Measurements from ENCODE around the gene TUBB. TPM values are rescaled to one million over a fixed set of nuclear protein-coding genes. Genes with fewer than 3 reads are reported as not detected.

The TUBB gene
- total and polyA plus RNA-seq, 9 of the 15 experiments (the other 6 are each of a cell fraction or from before 2014, with no cell fraction given): 971 to 2,870 (median 1,478) TPM

DNA sequence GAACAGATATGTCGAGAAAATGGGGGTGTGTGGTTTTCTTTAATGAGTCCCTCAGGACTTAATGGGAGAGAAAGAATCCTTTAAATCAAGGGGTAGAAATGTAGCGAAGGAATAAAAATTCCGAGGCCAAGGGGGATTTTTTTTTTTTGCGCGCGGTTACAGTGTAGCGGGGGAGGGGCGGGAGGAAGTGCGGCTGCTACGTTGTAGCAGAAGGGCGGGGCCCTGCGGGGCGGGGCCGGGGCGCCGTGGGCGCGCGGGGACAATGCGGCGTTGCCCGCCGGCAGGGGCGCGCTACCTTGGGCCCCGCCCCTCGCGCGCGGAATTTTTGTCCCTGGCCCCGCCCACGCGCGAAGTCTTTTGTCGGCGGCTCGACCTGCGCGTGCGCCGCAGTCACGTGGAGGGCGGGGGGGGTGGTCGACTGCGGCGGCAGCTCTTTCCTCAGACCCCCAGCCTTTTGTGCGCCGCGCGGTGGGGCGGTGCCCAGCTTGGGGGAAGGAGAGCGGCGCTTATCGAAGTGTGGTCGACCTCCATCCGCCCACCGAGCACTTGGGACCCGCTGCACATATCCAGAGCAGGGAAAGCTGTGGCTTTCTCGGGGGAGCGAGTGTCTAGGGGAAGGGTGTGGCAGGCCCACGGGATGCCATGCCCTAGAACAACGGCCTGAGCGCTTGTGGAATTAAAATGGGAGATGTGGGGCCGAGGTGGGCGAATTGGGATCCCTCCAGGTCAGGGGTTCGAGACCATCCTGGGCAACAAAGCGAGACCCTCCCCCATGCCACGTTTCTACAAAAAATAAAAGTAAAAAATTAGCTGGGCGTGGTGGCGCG is 1.3 kb downstream of the TUBB start (continued):
- TF ChIP-seq RFX7 (CRISPR knock-in tag; IDR thresholded peaks at IDR 0.05) (no peak; the same call in 1 of the 2 replicates), RBM17 (IDR thresholded peaks at IDR 0.05; ENCODE audit: borderline replicate concordance, low read depth, low read length) (no peak), SAFB2 (IDR thresholded peaks at IDR 0.05; ENCODE audit: borderline replicate concordance, low read depth, low read length, severe bottlenecking) (no peak), PYGO2 (tag; IDR thresholded peaks at IDR 0.05) (no peak), GATA2 (CRISPR knock-in tag; IDR thresholded peaks at IDR 0.05) (no peak), FOS (IDR thresholded peaks at IDR 0.05; ENCODE audit: extremely low read depth, insufficient read length) (no peak), PPARD (CRISPR knock-in tag; IDR thresholded peaks at IDR 0.05) (no peak), TAF1 (IDR thresholded peaks at IDR 0.05; ENCODE audit: control insufficient read depth, extremely low read depth, insufficient read depth, low read length, severe bottlenecking) (peak; percentile 60), HEY1 (CRISPR knock-in tag; IDR thresholded peaks at IDR 0.05; ENCODE audit: borderline replicate concordance) (no peak), TCFL5 (CRISPR knock-in tag; conservative IDR thresholded peaks at IDR 0.05) (no peak), LEF1 (IDR thresholded peaks at IDR 0.05) (no peak), MBD2 (IDR thresholded peaks at IDR 0.05; ENCODE audit: borderline replicate concordance, low read depth) (0 out of 2 replicates have a peak, but pooled peaks have one; percentile 34), RBM14 (IDR thresholded peaks at IDR 0.05; ENCODE audit: borderline replicate concordance, insufficient read depth, low read depth, low read length) (0 out of 2 replicates have a peak, but pooled peaks have one; percentile 56), PTTG1 (tag; IDR thresholded peaks at IDR 0.05; ENCODE audit: low read depth) (no peak), IFI16 (CRISPR knock-in tag; IDR thresholded peaks at IDR 0.05) (no peak), YBX1 (IDR thresholded peaks at IDR 0.05) (no peak), HMG20B (CRISPR knock-in tag; IDR thresholded peaks at IDR 0.05) (peak; percentile 30; the same call in 1 of the 2 replicates), MTF1 (CRISPR knock-in tag; IDR thresholded peaks at IDR 0.05; ENCODE audit: borderline replicate concordance) (no peak)
- TF ChIP-seq, protein P1, sequence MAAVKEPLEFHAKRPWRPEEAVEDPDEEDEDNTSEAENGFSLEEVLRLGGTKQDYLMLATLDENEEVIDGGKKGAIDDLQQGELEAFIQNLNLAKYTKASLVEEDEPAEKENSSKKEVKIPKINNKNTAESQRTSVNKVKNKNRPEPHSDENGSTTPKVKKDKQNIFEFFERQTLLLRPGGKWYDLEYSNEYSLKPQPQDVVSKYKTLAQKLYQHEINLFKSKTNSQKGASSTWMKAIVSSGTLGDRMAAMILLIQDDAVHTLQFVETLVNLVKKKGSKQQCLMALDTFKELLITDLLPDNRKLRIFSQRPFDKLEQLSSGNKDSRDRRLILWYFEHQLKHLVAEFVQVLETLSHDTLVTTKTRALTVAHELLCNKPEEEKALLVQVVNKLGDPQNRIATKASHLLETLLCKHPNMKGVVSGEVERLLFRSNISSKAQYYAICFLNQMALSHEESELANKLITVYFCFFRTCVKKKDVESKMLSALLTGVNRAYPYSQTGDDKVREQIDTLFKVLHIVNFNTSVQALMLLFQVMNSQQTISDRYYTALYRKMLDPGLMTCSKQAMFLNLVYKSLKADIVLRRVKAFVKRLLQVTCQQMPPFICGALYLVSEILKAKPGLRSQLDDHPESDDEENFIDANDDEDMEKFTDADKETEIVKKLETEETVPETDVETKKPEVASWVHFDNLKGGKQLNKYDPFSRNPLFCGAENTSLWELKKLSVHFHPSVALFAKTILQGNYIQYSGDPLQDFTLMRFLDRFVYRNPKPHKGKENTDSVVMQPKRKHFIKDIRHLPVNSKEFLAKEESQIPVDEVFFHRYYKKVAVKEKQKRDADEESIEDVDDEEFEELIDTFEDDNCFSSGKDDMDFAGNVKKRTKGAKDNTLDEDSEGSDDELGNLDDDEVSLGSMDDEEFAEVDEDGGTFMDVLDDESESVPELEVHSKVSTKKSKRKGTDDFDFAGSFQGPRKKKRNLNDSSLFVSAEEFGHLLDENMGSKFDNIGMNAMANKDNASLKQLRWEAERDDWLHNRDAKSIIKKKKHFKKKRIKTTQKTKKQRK (IDR thresholded peaks at IDR 0.05; ENCODE audit: borderline replicate concordance, low read depth, low read length): 0 out of 2 replicates have a peak, but pooled peaks have one; percentile 31
- TF ChIP-seq, protein P2, sequence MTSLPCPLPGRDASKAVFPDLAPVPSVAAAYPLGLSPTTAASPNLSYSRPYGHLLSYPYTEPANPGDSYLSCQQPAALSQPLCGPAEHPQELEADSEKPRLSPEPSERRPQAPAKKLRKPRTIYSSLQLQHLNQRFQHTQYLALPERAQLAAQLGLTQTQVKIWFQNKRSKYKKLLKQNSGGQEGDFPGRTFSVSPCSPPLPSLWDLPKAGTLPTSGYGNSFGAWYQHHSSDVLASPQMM (CRISPR knock-in tag; IDR thresholded peaks at IDR 0.05): no peak
- TF ChIP-seq, protein P3, sequence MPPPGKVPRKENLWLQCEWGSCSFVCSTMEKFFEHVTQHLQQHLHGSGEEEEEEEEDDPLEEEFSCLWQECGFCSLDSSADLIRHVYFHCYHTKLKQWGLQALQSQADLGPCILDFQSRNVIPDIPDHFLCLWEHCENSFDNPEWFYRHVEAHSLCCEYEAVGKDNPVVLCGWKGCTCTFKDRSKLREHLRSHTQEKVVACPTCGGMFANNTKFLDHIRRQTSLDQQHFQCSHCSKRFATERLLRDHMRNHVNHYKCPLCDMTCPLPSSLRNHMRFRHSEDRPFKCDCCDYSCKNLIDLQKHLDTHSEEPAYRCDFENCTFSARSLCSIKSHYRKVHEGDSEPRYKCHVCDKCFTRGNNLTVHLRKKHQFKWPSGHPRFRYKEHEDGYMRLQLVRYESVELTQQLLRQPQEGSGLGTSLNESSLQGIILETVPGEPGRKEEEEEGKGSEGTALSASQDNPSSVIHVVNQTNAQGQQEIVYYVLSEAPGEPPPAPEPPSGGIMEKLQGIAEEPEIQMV (tag; conservative IDR thresholded peaks at IDR 0.05; ENCODE audit: low read depth): no peak
- TF ChIP-seq, protein P4, sequence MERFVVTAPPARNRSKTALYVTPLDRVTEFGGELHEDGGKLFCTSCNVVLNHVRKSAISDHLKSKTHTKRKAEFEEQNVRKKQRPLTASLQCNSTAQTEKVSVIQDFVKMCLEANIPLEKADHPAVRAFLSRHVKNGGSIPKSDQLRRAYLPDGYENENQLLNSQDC (CRISPR knock-in tag; IDR thresholded peaks at IDR 0.05): 0 out of 2 replicates have a peak, but pooled peaks have one; percentile 9

Measured in K562 (cell line).